Vagina (tissue), 2 donors: ENCODE data around the gene CRABP1. TPM values are rescaled to one million over a fixed set of nuclear protein-coding genes. Genes with fewer than 3 reads are reported as not detected.

Experiments
- DNase-seq, 2 donors: peaks; one replicate each; pipeline ENCODE4 v3.0.0-alpha.2; 2017; ENCODE audit errors: extremely low spot score in 2 of 2
- H3K27ac ChIP-seq: fragments of 200-600 bp; sonication (generic); one replicate; pipeline ENCODE4 v1.5.1; 2019
- H3K27me3 ChIP-seq: fragments of 200-600 bp; sonication (generic); one replicate; pipeline ENCODE4 v1.5.1; 2019
- H3K36me3 ChIP-seq, 2 donors: fragments of 200-600 bp; sonication (generic); one replicate each; pipeline ENCODE4 v1.5.1; 2017 to 2019
- H3K4me1 ChIP-seq: fragments of 200-600 bp; sonication (generic); one replicate; pipeline ENCODE4 v1.5.1; 2019
- H3K4me3 ChIP-seq, 2 donors: fragments of 200-600 bp; sonication (generic); 1 replicate in 1 of 2; 2 replicates in 1 of 2; pipeline ENCODE4 v1.5.1; 2016 to 2019
- H3K9me3 ChIP-seq: fragments of 200-600 bp; sonication (generic); one replicate; pipeline ENCODE4 v1.5.1; 2019
- CTCF ChIP-seq, 3 experiments: fragments of 450-650 bp in 2 of 3; fragments of 200-600 bp in 1 of 3; sonication (generic) in 1 of 3; IDR thresholded peaks; one replicate each; pipeline ENCODE4 v1.5.1; 2017 to 2019; ENCODE audit warnings: antibody characterized with exemption in 3 of 3, mild to moderate bottlenecking in 2 of 3, moderate library complexity in 2 of 3
- POLR2A ChIP-seq, 2 donors: fragments of 450-650 bp; IDR thresholded peaks; one replicate each; pipeline ENCODE4 v1.6.1; 2017; ENCODE audit warnings: antibody characterized with exemption in 2 of 2, mild to moderate bottlenecking in 2 of 2, moderate library complexity in 2 of 2
- POLR2AphosphoS5 ChIP-seq, 2 donors: sonication (generic); formaldehyde crosslinking; IDR thresholded peaks; one replicate each; pipeline ENCODE4 v1.9.0; 2017; ENCODE audit warnings: antibody characterized with exemption in 2 of 2, mild to moderate bottlenecking in 2 of 2, low read depth in 1 of 2; ENCODE audit not compliant: insufficient read depth in 1 of 2
- intact Hi-C: fragments of 100-400 bp; cut with DNase I; formaldehyde crosslinking; loops from one replicate; pipeline ENCODE4 v1.15.1; 2023
- total RNA-seq: library from RNA; depleted of rRNA; stranded (reverse); fragments of >200 nt; gene quantifications from one replicate; pipeline ENCODE4 v1.2.3, GENCODE V29; 2016

CRABP1 gene
- total RNA-seq, 1 donor from 2014 or later = not detected

- Histone ChIP-seq H3K9me3 (no peaks in the 10 kb centered on the region), H3K36me3 (no peaks in the 10 kb centered on the region), H3K27ac (no peak overlapping the region), H3K4me3 (no peak overlapping the region), H3K27me3 (no peaks in the 10 kb centered on the region), H3K4me1 (peaks cover 3% of the 10 kb centered on the region)
- no peak for DNase-seq
- TF ChIP-seq POLR2A (IDR thresholded peaks at IDR 0.05) (no peak), POLR2AphosphoS5 (IDR thresholded peaks at IDR 0.05; ENCODE audit: insufficient read depth in 1 of 2, low read depth in 1 of 2) (no peak), CTCF (IDR thresholded peaks at IDR 0.05) (no peak)
- intact Hi-C loops = no loop called here
These were observed 19.1 kb downstream of the CRABP1 start for GRCh38 chr15:78359041-78359808.

- H3K27ac ChIP-seq = no peak overlapping the region
- H3K36me3 ChIP-seq = no peaks in the 10 kb centered on the region
- no peaks in the 10 kb centered on the region for H3K9me3 ChIP-seq
- intact Hi-C loops = no loop called here
- no peak overlapping the region for H3K4me3 ChIP-seq
- DNase-seq = no peak
- TF ChIP-seq POLR2AphosphoS5 (IDR thresholded peaks at IDR 0.05; ENCODE audit: insufficient read depth in 1 of 2, low read depth in 1 of 2) (no peak), CTCF (IDR thresholded peaks at IDR 0.05) (no peak), POLR2A (IDR thresholded peaks at IDR 0.05) (no peak)
- no peaks in the 10 kb centered on the region for H3K27me3 ChIP-seq
- peaks cover 3% of the 10 kb centered on the region for H3K4me1 ChIP-seq
These were observed 20.2 kb downstream of the CRABP1 start for GRCh38 chr15:78360367-78360801.

- H3K27ac ChIP-seq = no peak overlapping the region
- H3K9me3 ChIP-seq = no peaks in the 10 kb centered on the region
- H3K27me3 ChIP-seq = no peaks in the 10 kb centered on the region
- DNase-seq = no peak
- H3K4me3 ChIP-seq = no peak overlapping the region
- peaks cover 3% of the 10 kb centered on the region for H3K4me1 ChIP-seq
- TF ChIP-seq POLR2A (IDR thresholded peaks at IDR 0.05) = no peak
- TF ChIP-seq POLR2AphosphoS5 (IDR thresholded peaks at IDR 0.05; ENCODE audit: insufficient read depth in 1 of 2, low read depth in 1 of 2) = no peak
- TF ChIP-seq CTCF (IDR thresholded peaks at IDR 0.05) = no peak
- H3K36me3 ChIP-seq = no peaks in the 10 kb centered on the region
- intact Hi-C loops = no loop called here
These were observed 21.0 kb downstream of the CRABP1 start for GRCh38 chr15:78360958-78361718.

GRCh38 chr15:78361771-78362506 lies 21.8 kb downstream of the CRABP1 start:
- TF ChIP-seq POLR2A (IDR thresholded peaks at IDR 0.05) (no peak), POLR2AphosphoS5 (IDR thresholded peaks at IDR 0.05; ENCODE audit: insufficient read depth in 1 of 2, low read depth in 1 of 2) (no peak), CTCF (IDR thresholded peaks at IDR 0.05) (no peak)
- intact Hi-C loops = no loop called here

More at GRCh38 chr15:78361771-78362506, 21.8 kb downstream of the CRABP1 start:
- H3K9me3 ChIP-seq = no peaks in the 10 kb centered on the region
- peaks cover 3% of the 10 kb centered on the region for H3K4me1 ChIP-seq
- H3K27ac ChIP-seq = no peak overlapping the region
- no peak overlapping the region for H3K4me3 ChIP-seq
- no peaks in the 10 kb centered on the region for H3K27me3 ChIP-seq
- H3K36me3 ChIP-seq = no peaks in the 10 kb centered on the region
- DNase-seq = no peak
